ES-I3 (cell line): ENCODE data around the gene CLDN19.
A peak's percentile ranks its signal among the peaks of the same experiment; 100 is the strongest.
"Not testable (repeated sequence)": the region's sequence is repeated elsewhere in the genome, so short reads cannot be mapped to it uniquely, and the experiment has no call there.

ENCODE experiments used
- H3K36me3 ChIP-seq: 2 replicates; pipeline ENCODE4 v1.6.1; 2013; ENCODE audit warnings: mild to moderate bottlenecking, low read length, control low read depth, moderate library complexity; ENCODE audit not compliant: insufficient read depth
- H3K4me1 ChIP-seq: 2 replicates; pipeline ENCODE4 v1.6.1; 2013; ENCODE audit warnings: mild to moderate bottlenecking, control low read depth, low read length; ENCODE audit not compliant: insufficient read depth
- H3K9ac ChIP-seq: 2 replicates; pipeline ENCODE4 v1.6.1; 2013; ENCODE audit warnings: low read depth, mild to moderate bottlenecking, low read length, moderate library complexity
- H3K9me3 ChIP-seq: 2 replicates; pipeline ENCODE4 v1.6.1; 2013; ENCODE audit warnings: mild to moderate bottlenecking, low read length, moderate library complexity; ENCODE audit not compliant: control insufficient read depth, insufficient read depth

The CLDN19 gene

GRCh38 chr1:42767510-42768000 is 27.5 kb upstream of the CLDN19 start:
- Histone ChIP-seq H3K36me3 (no peaks in the 10 kb centered on the region), H3K4me1 (peaks cover 10% of the 10 kb centered on the region), H3K9ac (peak overlapping the region; percentile 95), H3K9me3 (no peaks in the 10 kb centered on the region)

- Histone ChIP-seq H3K9ac (peak within 1 kb of the TSS; percentile 95), H3K36me3 (no peaks in the 10 kb centered on the region), H3K9me3 (no peaks in the 10 kb centered on the region), H3K4me1 (peaks cover 10% of the 10 kb centered on the region)
These were observed 26.9 kb upstream of the CLDN19 start, which contains the start of the genes C1orf50 and P3H1 for GRCh38 chr1:42766741-42767509. TSS of gene C1orf50 (plus strand) at chr1:42767249. CDS start at chr1:42767312, 63 bp downstream. TSS of gene P3H1 (minus strand) at chr1:42767028. CDS start at chr1:42766971, 57 bp downstream.

- Histone ChIP-seq H3K9ac (peak overlapping the region; percentile 95), H3K36me3 (no peaks in the 10 kb centered on the region), H3K9me3 (no peaks in the 10 kb centered on the region), H3K4me1 (peaks cover 10% of the 10 kb centered on the region)
These were observed 26.1 kb upstream of the CLDN19 start for GRCh38 chr1:42765832-42766740.

GRCh38 chr1:42765269-42765668 is 25.2 kb upstream of the CLDN19 start:
- no peaks in the 10 kb centered on the region for H3K9me3 ChIP-seq
- H3K36me3 ChIP-seq: no peaks in the 10 kb centered on the region
- H3K4me1 ChIP-seq: peaks cover 10% of the 10 kb centered on the region
- peak overlapping the region; percentile 95 for H3K9ac ChIP-seq

GRCh38 chr1:42762269-42762668 is 22.2 kb upstream of the CLDN19 start:
- H3K9ac ChIP-seq: no peak overlapping the region
- H3K9me3 ChIP-seq: no peaks in the 10 kb centered on the region
- H3K4me1 ChIP-seq: peaks cover 6% of the 10 kb centered on the region
- H3K36me3 ChIP-seq: peaks cover 7% of the 10 kb centered on the region

GRCh38 chr1:42761567-42761966 is 21.5 kb upstream of the CLDN19 start:
- Histone ChIP-seq H3K4me1 (peaks cover 6% of the 10 kb centered on the region), H3K9ac (no peak overlapping the region), H3K9me3 (no peaks in the 10 kb centered on the region), H3K36me3 (peaks cover 7% of the 10 kb centered on the region)

- H3K36me3 ChIP-seq: peaks cover 23% of the 10 kb centered on the region
- no peak overlapping the region for H3K9ac ChIP-seq
- no peaks in the 10 kb centered on the region for H3K9me3 ChIP-seq
- no peaks in the 10 kb centered on the region for H3K4me1 ChIP-seq
These were observed 19.1 kb upstream of the CLDN19 start for GRCh38 chr1:42759114-42759513.

GRCh38 chr1:42758641-42759040 is 18.6 kb upstream of the CLDN19 start:
- Histone ChIP-seq H3K4me1 (no peaks in the 10 kb centered on the region), H3K9ac (no peak overlapping the region), H3K36me3 (peaks cover 23% of the 10 kb centered on the region), H3K9me3 (no peaks in the 10 kb centered on the region)

- Histone ChIP-seq H3K9ac (no peak overlapping the region), H3K4me1 (no peaks in the 10 kb centered on the region)
These were observed 17.8 kb upstream of the CLDN19 start for GRCh38 chr1:42757892-42758275.

GRCh38 chr1:42756956-42757891 is 17.2 kb upstream of the CLDN19 start:
- Histone ChIP-seq H3K4me1 (no peaks in the 10 kb centered on the region), H3K36me3 (peaks cover 33% of the 10 kb centered on the region), H3K9ac (no peak overlapping the region), H3K9me3 (no peaks in the 10 kb centered on the region)

More at GRCh38 chr1:42757892-42758275, 17.8 kb upstream of the CLDN19 start:
- Histone ChIP-seq H3K9me3 (no peaks in the 10 kb centered on the region), H3K36me3 (peaks cover 28% of the 10 kb centered on the region)

- Histone ChIP-seq H3K9ac (no peak overlapping the region), H3K9me3 (no peaks in the 10 kb centered on the region; the same call in 1 of the 2 replicates), H3K36me3 (peaks cover 46% of the 10 kb centered on the region), H3K4me1 (no peaks in the 10 kb centered on the region)
These were observed 13.0 kb upstream of the CLDN19 start for GRCh38 chr1:42753070-42753469.

GRCh38 chr1:42752284-42752683 is 12.2 kb upstream of the CLDN19 start:
- Histone ChIP-seq H3K9ac (no peak overlapping the region), H3K36me3 (peaks cover 40% of the 10 kb centered on the region), H3K9me3 (no peaks in the 10 kb centered on the region; the same call in 1 of the 2 replicates), H3K4me1 (no peaks in the 10 kb centered on the region)

GRCh38 chr1:42751511-42752070 is 11.6 kb upstream of the CLDN19 start:
- H3K9me3 ChIP-seq, H3K9ac ChIP-seq, H3K4me1 ChIP-seq: not testable (repeated sequence)
- H3K36me3 ChIP-seq: peaks cover 40% of the 10 kb centered on the region
